H9 (cell line): ENCODE data around the gene ANKS1B. TPM values are rescaled to one million over a fixed set of nuclear protein-coding genes. Genes with fewer than 3 reads are reported as not detected.

Source experiments
- DNase-seq: peaks from one replicate; pipeline ENCODE4 v3.0.0-alpha.2; 2017
- H2AFZ ChIP-seq: one replicate; pipeline ENCODE4 v1.6.1; 2013; ENCODE audit warnings: mild to moderate bottlenecking, low read length, control low read depth, moderate library complexity
- H2AK5ac ChIP-seq: 2 replicates; pipeline ENCODE4 v1.6.1; 2013; ENCODE audit warnings: low read length, control low read depth, mixed read lengths; ENCODE audit not compliant: insufficient read length
- H2BK120ac ChIP-seq: one replicate; pipeline ENCODE4 v1.6.1; 2013; ENCODE audit warnings: low read depth, mild to moderate bottlenecking, low read length, control low read depth, inconsistent platforms; ENCODE audit not compliant: poor library complexity, severe bottlenecking
- H2BK12ac ChIP-seq: 2 replicates; pipeline ENCODE4 v1.6.1; 2013; ENCODE audit warnings: low read length, control low read depth, mixed read lengths, low read depth; ENCODE audit not compliant: insufficient read length
- H2BK15ac ChIP-seq: 2 replicates; pipeline ENCODE4 v1.6.1; 2013; ENCODE audit warnings: low read depth, low read length, control low read depth
- H2BK20ac ChIP-seq: one replicate; pipeline ENCODE4 v1.6.1; 2013; ENCODE audit warnings: low read depth, mild to moderate bottlenecking, low read length, control low read depth, inconsistent platforms; ENCODE audit not compliant: poor library complexity, severe bottlenecking
- H2BK5ac ChIP-seq: 2 replicates; pipeline ENCODE4 v1.6.1; 2013; ENCODE audit warnings: low read length, control low read depth, mixed read lengths; ENCODE audit not compliant: insufficient read length
- H3K14ac ChIP-seq: 2 replicates; pipeline ENCODE4 v1.6.1; 2013; ENCODE audit warnings: low read length, control low read depth; ENCODE audit not compliant: insufficient read depth
- H3K18ac ChIP-seq: 2 replicates; pipeline ENCODE4 v1.6.1; 2013; ENCODE audit warnings: low read depth, mild to moderate bottlenecking, mixed read lengths, low read length, control low read depth; ENCODE audit not compliant: insufficient read length
- H3K23ac ChIP-seq: 2 replicates; pipeline ENCODE4 v1.6.1; 2013; ENCODE audit warnings: low read length, control low read depth, mixed read lengths, low read depth; ENCODE audit not compliant: insufficient read length
- H3K23me2 ChIP-seq: 2 replicates; pipeline ENCODE4 v1.6.1; 2013; ENCODE audit warnings: low read depth, mild to moderate bottlenecking, mixed read lengths, low read length, control low read depth; ENCODE audit not compliant: insufficient read length, poor library complexity, severe bottlenecking
- H3K27ac ChIP-seq: 2 replicates; pipeline ENCODE4 v1.5.1; 2013; ENCODE audit warnings: low read length, control low read depth, mixed read lengths, low read depth; ENCODE audit not compliant: insufficient read length
- H3K27me3 ChIP-seq: 2 replicates; pipeline ENCODE4 v1.6.1; 2013; ENCODE audit warnings: low read length, control low read depth, inconsistent platforms; ENCODE audit not compliant: insufficient read depth
- H3K4ac ChIP-seq: 2 replicates; pipeline ENCODE4 v1.6.1; 2013; ENCODE audit warnings: low read depth, mild to moderate bottlenecking, control low read depth, inconsistent platforms, low read length, moderate library complexity
- H3K4me1 ChIP-seq: 2 replicates; pipeline ENCODE4 v1.6.1; 2013; ENCODE audit warnings: low read length, control low read depth, inconsistent platforms; ENCODE audit not compliant: insufficient read depth
- H3K4me2 ChIP-seq: 2 replicates; pipeline ENCODE4 v1.6.1; 2013; ENCODE audit warnings: low read length, control low read depth, mixed read lengths; ENCODE audit not compliant: insufficient read length, insufficient read depth
- H3K56ac ChIP-seq: 2 replicates; pipeline ENCODE4 v1.6.1; 2013; ENCODE audit warnings: low read depth, mild to moderate bottlenecking, mixed read lengths, low read length, control low read depth; ENCODE audit not compliant: insufficient read length
- H3K79me1 ChIP-seq: 2 replicates; pipeline ENCODE4 v1.6.1; 2013; ENCODE audit warnings: low read depth, mild to moderate bottlenecking, moderate library complexity, low read length, control low read depth, inconsistent platforms; ENCODE audit not compliant: insufficient read depth, poor library complexity, severe bottlenecking
- H3K79me2 ChIP-seq: 2 replicates; pipeline ENCODE4 v1.6.1; 2013; ENCODE audit warnings: low read length, control low read depth, inconsistent platforms; ENCODE audit not compliant: insufficient read depth
- H3K9ac ChIP-seq: 2 replicates; pipeline ENCODE4 v1.6.1; 2013; ENCODE audit warnings: low read length, control low read depth, mixed read lengths; ENCODE audit not compliant: insufficient read length; ENCODE audit errors: extremely low read depth
- H3K9me3 ChIP-seq: one replicate; pipeline ENCODE4 v1.6.1; 2013; ENCODE audit warnings: low read depth, low read length, inconsistent platforms; ENCODE audit not compliant: control insufficient read depth
- H3T11ph ChIP-seq: one replicate; pipeline ENCODE4 v1.6.1; 2013; ENCODE audit warnings: mild to moderate bottlenecking, low read length, control low read depth, inconsistent platforms
- H4K20me1 ChIP-seq: one replicate; pipeline ENCODE4 v1.6.1; 2013; ENCODE audit not compliant: control insufficient read depth, insufficient read length, insufficient read depth
- H4K5ac ChIP-seq: 2 replicates; pipeline ENCODE4 v1.6.1; 2013; ENCODE audit warnings: low read depth, mild to moderate bottlenecking, mixed read lengths, low read length, control low read depth; ENCODE audit not compliant: insufficient read length
- H4K8ac ChIP-seq: replicated peaks from 2 replicates; pipeline ENCODE4 v1.6.1; 2013; ENCODE audit warnings: low read length, control low read depth, mixed read lengths, low read depth; ENCODE audit not compliant: insufficient read length
- H4K91ac ChIP-seq: 2 replicates; pipeline ENCODE4 v1.6.1; 2013; ENCODE audit warnings: low read depth, mild to moderate bottlenecking, moderate library complexity, mixed read lengths, low read length, control low read depth; ENCODE audit not compliant: insufficient read length
- H3K27ac Mint-ChIP-seq, 3 experiments: 2 replicates in 2 of 3; 3 replicates in 1 of 3; pipeline ENCODE4 v1.8.0; 2020 to 2021; ENCODE audit warnings: mixed read lengths in 3 of 3, mild to moderate bottlenecking in 1 of 3, moderate library complexity in 1 of 3
- H3K27me3 Mint-ChIP-seq: 2 replicates; pipeline ENCODE4 v1.8.0; 2021; ENCODE audit warnings: low read depth, mild to moderate bottlenecking, moderate library complexity, mixed read lengths
- H3K36me3 Mint-ChIP-seq, 3 experiments: 2 replicates in 2 of 3; 3 replicates in 1 of 3; pipeline ENCODE4 v1.8.0; 2020 to 2021; ENCODE audit warnings: low read depth in 3 of 3, mixed read lengths in 3 of 3; ENCODE audit not compliant: insufficient read depth in 1 of 3
- H3K4me1 Mint-ChIP-seq, 2 experiments: 2 replicates each; pipeline ENCODE4 v1.8.0; 2020; ENCODE audit warnings: mixed read lengths in 2 of 2
- H3K4me3 Mint-ChIP-seq, 2 experiments: 2 replicates in 1 of 2; 3 replicates in 1 of 2; pipeline ENCODE4 v1.8.0; 2020 to 2021; ENCODE audit warnings: mild to moderate bottlenecking in 2 of 2, mixed read lengths in 2 of 2, moderate library complexity in 1 of 2
- H3K9me3 Mint-ChIP-seq, 2 experiments: 2 replicates in 1 of 2; 3 replicates in 1 of 2; pipeline ENCODE4 v1.8.0; 2020; ENCODE audit warnings: mild to moderate bottlenecking in 2 of 2, mixed read lengths in 2 of 2, moderate library complexity in 1 of 2
- CTCF ChIP-seq: fragments of 200-600 bp; sonication (generic); conservative IDR thresholded peaks from 3 replicates; pipeline ENCODE4 v1.8.0; 2021; ENCODE audit warnings: antibody characterized with exemption, mild to moderate bottlenecking
- WGBS: extraction: QIAGEN DNeasy Blood & Tissue Kit; methylation state at CpG from one replicate; pipeline ENCODE4 v1.1.7; 2013; ENCODE audit warnings: missing lambda C conversion rate, low lambda C conversion rate, mixed read lengths; ENCODE audit not compliant: insufficient read length; ENCODE audit errors: extremely low coverage; 5-methylcytosine and 5-hydroxymethylcytosine counted together
- total RNA-seq: library from RNA; stranded (reverse); gene quantifications from 2 replicates; pipeline ENCODE4 v1.2.1, GENCODE V29; 2021

The ANKS1B gene
- total RNA-seq, 1 experiment from 2014 or later = 4.1 TPM

GRCh38 chr12:98828802-98829600 lies 1155.7 kb downstream of the ANKS1B start:
- Histone ChIP-seq H2BK12ac (no peak overlapping the region), H2BK5ac (no peak overlapping the region), H3K56ac (no peak overlapping the region), H3K27me3 (no peaks in the 10 kb centered on the region), H2BK20ac (no peak overlapping the region), H3K79me1 (no peaks in the 10 kb centered on the region), H3K4me1 (peaks cover 5% of the 10 kb centered on the region; the same call in 1 of the 2 replicates), H4K91ac (no peak overlapping the region), H3K18ac (no peak overlapping the region), H4K8ac (no peak overlapping the region), H2AFZ (no peak overlapping the region), H3K27ac (no peak overlapping the region), H3K9me3 (no peaks in the 10 kb centered on the region), H3K4ac (no peak overlapping the region), H4K20me1 (no peaks in the 10 kb centered on the region), H4K5ac (no peak overlapping the region), H2BK15ac (no peak overlapping the region), H3K23ac (no peak overlapping the region), H3K23me2 (no peaks in the 10 kb centered on the region), H3K79me2 (no peaks in the 10 kb centered on the region), H3K4me2 (no peak overlapping the region), H2AK5ac (no peak overlapping the region), H3K14ac (no peak overlapping the region), H3K9ac (no peak overlapping the region), H2BK120ac (no peak overlapping the region), H3T11ph (no peak overlapping the region)
- DNase-seq = no peak
- no CpG with 5 or more reads among the region's 8 CpGs for WGBS
- H3K27me3 Mint-ChIP-seq = no peaks in the 10 kb centered on the region
- peaks cover 13 to 17% of the 10 kb centered on the region in 2 experiments for H3K4me1 Mint-ChIP-seq
- no peak overlapping the region for H3K4me3 Mint-ChIP-seq
- H3K27ac Mint-ChIP-seq = no peak overlapping the region
- H3K36me3 Mint-ChIP-seq = no peaks in the 10 kb centered on the region
- H3K9me3 Mint-ChIP-seq = no peaks in the 10 kb centered on the region
- TF ChIP-seq CTCF = no peak
